GM12878 (cell line): ENCODE results near the gene IL1RAP. TPM values are rescaled to one million over a fixed set of nuclear protein-coding genes. Genes with fewer than 3 reads are reported as not detected.

Source experiments
- ATAC-seq: fragments of 200-7000 bp; cut with Tn5 transposase; 3 replicates; pipeline ENCODE4 v1.9.1; 2020; ENCODE audit warnings: mild to moderate bottlenecking, moderate library complexity
- BruUV-seq: library from RNA; stranded (reverse); fragments of 400-500 nt; replicated peaks from 2 replicates; lab custom pipeline; 2021; lab: Mats Ljungman, UMichigan
- CTCF ChIA-PET: fragments of 300-600 bp; sonication (Branson Sonifier 250); formaldehyde crosslinking; extraction: SDS; loops from one replicate; lab custom pipeline; 2021; ENCODE audit warnings: inconsistent platforms; lab: Yijun Ruan, JAX
- POLR2A ChIA-PET: fragments of 350-600 bp; formaldehyde crosslinking; extraction: SDS; loops from one replicate; lab custom pipeline; 2021; ENCODE audit warnings: inconsistent platforms; lab: Charles Lee
- RAD21 ChIA-PET: fragments of 300-600 bp; sonication (Branson Sonifier 250); formaldehyde crosslinking; loops from one replicate; lab custom pipeline; 2023; ENCODE audit warnings: antibody characterized with exemption; ENCODE audit not compliant: unreplicated experiment; lab: Charles Lee
- SMC1A ChIA-PET: fragments of 300-600 bp; sonication (Branson Sonifier 250); formaldehyde crosslinking; loops from one replicate; lab custom pipeline; 2023; ENCODE audit not compliant: unreplicated experiment, uncharacterized antibody; lab: Charles Lee
- DNase-seq: peaks from one replicate; pipeline ENCODE4 v3.0.0-alpha.2; 2011; ENCODE audit warnings: low read depth, low spot score
- FAIRE-seq: peaks from 3 replicates; lab custom pipeline; 2011; peaks lifted over from hg19 to GRCh38; lab: Jason Lieb, UNC
- H2AFZ ChIP-seq: 2 replicates; pipeline ENCODE4 v1.6.0; 2011; ENCODE audit warnings: low read depth, low read length, control low read depth; ENCODE audit not compliant: control insufficient read depth
- H3K27ac ChIP-seq: 2 replicates; pipeline ENCODE4 v1.5.1; 2011; ENCODE audit warnings: control low read depth; ENCODE audit not compliant: control insufficient read depth, insufficient read depth
- H3K27me3 ChIP-seq, 2 experiments: replicated peaks in 1 of 2; 2 replicates each; pipeline versions ENCODE4 v1.6.0 to v1.6.1; 2011; ENCODE audit warnings: low read length in 1 of 2; ENCODE audit not compliant: control insufficient read depth in 2 of 2, insufficient read depth in 2 of 2
- H3K36me3 ChIP-seq, 2 experiments: 2 replicates each; pipeline ENCODE4 v1.5.1; 2011; ENCODE audit warnings: low read length in 1 of 2; ENCODE audit not compliant: control insufficient read depth in 2 of 2, insufficient read depth in 2 of 2
- H3K4me1 ChIP-seq: 2 replicates; pipeline ENCODE4 v1.6.1; 2011; ENCODE audit warnings: mild to moderate bottlenecking, low read length, moderate library complexity, mixed read lengths; ENCODE audit not compliant: control insufficient read depth, insufficient read depth
- H3K4me2 ChIP-seq: 2 replicates; pipeline ENCODE4 v1.6.0; 2011; ENCODE audit warnings: control low read depth; ENCODE audit not compliant: control insufficient read depth, insufficient read depth
- H3K4me3 ChIP-seq: fragments of 200-600 bp; sonication (generic); 2 replicates; pipeline ENCODE4 v1.5.1; 2016
- H3K79me2 ChIP-seq: 2 replicates; pipeline ENCODE4 v1.6.0; 2011; ENCODE audit warnings: low read length; ENCODE audit not compliant: control insufficient read depth, insufficient read depth
- H3K9ac ChIP-seq: 2 replicates; pipeline ENCODE4 v1.8.0; 2011; ENCODE audit warnings: low read length, control low read depth, mixed read lengths; ENCODE audit not compliant: control insufficient read depth, insufficient read depth
- H3K9me3 ChIP-seq: replicated peaks from 3 replicates; pipeline ENCODE4 v1.5.1; 2011; ENCODE audit warnings: mild to moderate bottlenecking, low read length; ENCODE audit not compliant: control insufficient read depth, insufficient read depth
- H4K20me1 ChIP-seq: 2 replicates; pipeline ENCODE4 v1.6.0; 2011; ENCODE audit not compliant: control insufficient read depth, insufficient read depth
- CBFB ChIP-seq: IDR thresholded peaks from 2 replicates; pipeline ENCODE4 v1.6.1; 2016; ENCODE audit warnings: antibody characterized with exemption, low read depth
- GATAD2B ChIP-seq: fragments of 450-650 bp; conservative IDR thresholded peaks from 2 replicates; pipeline ENCODE4 v1.6.1; 2017; ENCODE audit warnings: low read depth, mild to moderate bottlenecking, moderate library complexity
- KDM1A ChIP-seq: fragments of 200-600 bp; sonication (generic); IDR thresholded peaks from 2 replicates; pipeline ENCODE4 v1.6.1; 2016; ENCODE audit warnings: borderline replicate concordance
- MTA3 ChIP-seq: IDR thresholded peaks from 2 replicates; pipeline ENCODE4 v1.6.1; 2012; ENCODE audit warnings: low read length, inconsistent platforms, borderline replicate concordance
- NBN ChIP-seq: fragments of 450-650 bp; IDR thresholded peaks from 2 replicates; pipeline ENCODE4 v1.6.1; 2016
- RAD21 ChIP-seq: IDR thresholded peaks from 2 replicates; pipeline ENCODE4 v1.6.1; 2011; ENCODE audit warnings: mild to moderate bottlenecking, low read depth, low read length, moderate library complexity; ENCODE audit not compliant: insufficient read depth
- SUPT20H ChIP-seq: IDR thresholded peaks from 2 replicates; pipeline ENCODE4 v1.6.1; 2011; ENCODE audit warnings: low read depth, mild to moderate bottlenecking, low read length, moderate library complexity, borderline replicate concordance; ENCODE audit not compliant: control insufficient read depth
- ZNF207 ChIP-seq: fragments of 450-650 bp; IDR thresholded peaks from 2 replicates; pipeline ENCODE4 v1.6.1; 2014; ENCODE audit warnings: antibody characterized with exemption, mild to moderate bottlenecking, borderline replicate concordance
- WGBS: methylation state at CpG from one replicate; pipeline ENCODE4 v1.1.6; 2016; ENCODE audit warnings: low lambda C conversion rate; ENCODE audit not compliant: insufficient replicate concordance, insufficient coverage; ENCODE audit errors: missing lambda C conversion rate; 5-methylcytosine and 5-hydroxymethylcytosine counted together
- in situ Hi-C: fragments of 300-500 bp; cut with MboI; formaldehyde crosslinking; loops from 9 replicates; pipeline ENCODE4 v1.14.3; 2018; ENCODE audit warnings: mixed read lengths
- intact Hi-C: fragments of 100-400 bp; cut with micrococcal nuclease; formaldehyde crosslinking; loops from one replicate; pipeline ENCODE4 v1.14.2; 2022; ENCODE audit not compliant: unreplicated experiment
- polyA plus RNA-seq, 11 experiments: library from polyadenylated mRNA; depleted of rRNA in 4 of 11; unstranded in 6 of 11; stranded (reverse) in 5 of 11; fragments of >200 nt; fragmentation: Nextera tagmentation in 4 of 11; fragmentation: Illumina TruSeq in 1 of 11; extraction: Ambion mirVana in 4 of 11; extraction: Trizol in 1 of 11; gene quantifications; 1 replicate in 1 of 11; 2 replicates in 10 of 11; pipeline versions ENCODE4 v1.2.1 to v1.2.3, GENCODE V29; 2011 to 2016; ENCODE audit warnings: inconsistent platforms in 2 of 11, missing spikeins in 2 of 11, low read depth in 1 of 11
- total RNA-seq, 4 experiments: library from RNA; depleted of rRNA in 3 of 4; stranded (reverse); fragments of >200 nt in 3 of 4; fragmentation: Illumina TruSeq in 1 of 4; extraction: Trizol in 1 of 4; gene quantifications; 2 replicates each; pipeline versions ENCODE4 v1.2.1 to v1.2.3, GENCODE V29; 2013 to 2021
- TF ChIP-seq, protein P1 (sequence below): IDR thresholded peaks from 2 replicates; pipeline ENCODE4 v1.6.1; 2012; ENCODE audit warnings: low read depth, low read length, improper control_type of control experiment
- TF ChIP-seq, protein P2 (sequence below): fragments of 450-650 bp; formaldehyde crosslinking; IDR thresholded peaks from 2 replicates; pipeline ENCODE4 v1.5.0; 2022; ENCODE audit warnings: mild to moderate bottlenecking, missing genetic modification characterization

Gene IL1RAP
- total and polyA plus RNA-seq, 10 of the 15 experiments (the other 5 are each of a cell fraction or from before 2014, with no cell fraction given), result 0.17 to 1.0 (median 0.44) TPM; not detected in 1

DNA sequence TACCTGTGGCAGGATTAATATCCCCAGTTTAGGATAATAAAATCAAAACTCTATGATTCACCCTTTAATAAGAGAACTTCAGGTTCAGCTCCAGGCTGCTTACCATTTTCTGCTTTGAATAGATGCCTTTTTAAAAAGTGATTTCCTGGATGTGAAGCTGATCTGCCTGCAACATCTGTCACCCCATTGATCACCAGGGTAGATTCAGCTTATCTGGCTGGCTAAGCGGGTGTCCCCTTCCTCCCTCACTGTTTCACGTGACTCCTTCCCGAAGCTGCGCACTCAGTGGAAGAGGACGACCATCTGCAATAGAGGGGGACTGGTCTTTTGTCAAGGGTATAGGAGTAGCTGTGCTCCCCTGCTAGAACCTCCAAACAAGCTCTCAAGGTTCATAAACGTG is 128.1 kb downstream of the IL1RAP start (continued):
- TF ChIP-seq MTA3 (no peak), GATAD2B (no peak), NBN (no peak), ZNF207 (no peak)
- TF ChIP-seq, protein P1, sequence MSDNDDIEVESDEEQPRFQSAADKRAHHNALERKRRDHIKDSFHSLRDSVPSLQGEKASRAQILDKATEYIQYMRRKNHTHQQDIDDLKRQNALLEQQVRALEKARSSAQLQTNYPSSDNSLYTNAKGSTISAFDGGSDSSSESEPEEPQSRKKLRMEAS, result no peak
- TF ChIP-seq, all 136 proteins: peak for 0

DNA sequence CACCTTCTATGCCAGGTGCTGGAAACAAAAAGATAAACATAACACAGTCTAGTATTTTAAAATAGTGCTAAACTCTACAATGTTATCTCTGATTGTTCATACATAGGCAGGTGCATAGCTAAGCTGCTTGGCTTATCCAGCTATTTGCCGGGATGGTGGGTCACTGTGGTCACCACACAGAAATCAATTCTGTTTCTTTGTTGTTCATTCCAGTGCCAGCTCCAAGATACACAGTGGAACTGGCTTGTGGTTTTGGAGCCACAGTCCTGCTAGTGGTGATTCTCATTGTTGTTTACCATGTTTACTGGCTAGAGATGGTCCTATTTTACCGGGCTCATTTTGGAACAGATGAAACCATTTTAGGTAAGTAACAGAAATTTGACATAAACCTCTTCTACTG is 130.2 kb downstream of the IL1RAP start:
- Histone ChIP-seq H3K4me3 (no peak overlapping the region), H3K9ac (no peak overlapping the region), H2AFZ (no peak overlapping the region), H3K36me3 (no peaks in the 10 kb centered on the region), H3K27me3 (no peaks in the 10 kb centered on the region), H3K4me1 (no peaks in the 10 kb centered on the region), H3K9me3 (no peaks in the 10 kb centered on the region), H3K79me2 (no peaks in the 10 kb centered on the region), H3K27ac (no peak overlapping the region), H4K20me1 (no peaks in the 10 kb centered on the region), H3K4me2 (no peak overlapping the region)
- no TSS peak for BruUV-seq
- SMC1A ChIA-PET, result no interaction called here
- DNase-seq (no peak), ATAC-seq (no peak), FAIRE-seq (no peak)
- in situ Hi-C loops, result no loop called here
- POLR2A ChIA-PET, result no interaction called here
- 90% methylated on average over 2 of the region's 2 CpGs for WGBS
- no peak for TF ChIP-seq SUPT20H
- TF ChIP-seq, protein P2, sequence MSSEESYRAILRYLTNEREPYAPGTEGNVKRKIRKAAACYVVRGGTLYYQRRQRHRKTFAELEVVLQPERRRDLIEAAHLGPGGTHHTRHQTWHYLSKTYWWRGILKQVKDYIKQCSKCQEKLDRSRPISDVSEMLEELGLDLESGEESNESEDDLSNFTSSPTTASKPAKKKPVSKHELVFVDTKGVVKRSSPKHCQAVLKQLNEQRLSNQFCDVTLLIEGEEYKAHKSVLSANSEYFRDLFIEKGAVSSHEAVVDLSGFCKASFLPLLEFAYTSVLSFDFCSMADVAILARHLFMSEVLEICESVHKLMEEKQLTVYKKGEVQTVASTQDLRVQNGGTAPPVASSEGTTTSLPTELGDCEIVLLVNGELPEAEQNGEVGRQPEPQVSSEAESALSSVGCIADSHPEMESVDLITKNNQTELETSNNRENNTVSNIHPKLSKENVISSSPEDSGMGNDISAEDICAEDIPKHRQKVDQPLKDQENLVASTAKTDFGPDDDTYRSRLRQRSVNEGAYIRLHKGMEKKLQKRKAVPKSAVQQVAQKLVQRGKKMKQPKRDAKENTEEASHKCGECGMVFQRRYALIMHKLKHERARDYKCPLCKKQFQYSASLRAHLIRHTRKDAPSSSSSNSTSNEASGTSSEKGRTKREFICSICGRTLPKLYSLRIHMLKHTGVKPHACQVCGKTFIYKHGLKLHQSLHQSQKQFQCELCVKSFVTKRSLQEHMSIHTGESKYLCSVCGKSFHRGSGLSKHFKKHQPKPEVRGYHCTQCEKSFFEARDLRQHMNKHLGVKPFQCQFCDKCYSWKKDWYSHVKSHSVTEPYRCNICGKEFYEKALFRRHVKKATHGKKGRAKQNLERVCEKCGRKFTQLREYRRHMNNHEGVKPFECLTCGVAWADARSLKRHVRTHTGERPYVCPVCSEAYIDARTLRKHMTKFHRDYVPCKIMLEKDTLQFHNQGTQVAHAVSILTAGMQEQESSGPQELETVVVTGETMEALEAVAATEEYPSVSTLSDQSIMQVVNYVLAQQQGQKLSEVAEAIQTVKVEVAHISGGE (CRISPR knock-in tag), result no peak
- TF ChIP-seq RAD21, result no peak
- no peak for TF ChIP-seq KDM1A
- TF ChIP-seq CBFB, result no peak
- RAD21 ChIA-PET, result no interaction called here
- intact Hi-C loops, result no loop called here
- CTCF ChIA-PET, result no interaction called here
